NCI-H146 treated with DMSO at 0.1 percent for 48 hours (cell line): Measurements from ENCODE around the gene MCOLN2.
"Not testable (repeated sequence)": the region's sequence is repeated elsewhere in the genome, so short reads cannot be mapped to it uniquely, and the experiment has no call there.

Source experiments
- DNase-seq: peaks from one replicate; lab custom pipeline; 2025; ENCODE audit not compliant: unreplicated experiment; lab: John Stamatoyannopoulos, UW

MCOLN2 gene

DNA sequence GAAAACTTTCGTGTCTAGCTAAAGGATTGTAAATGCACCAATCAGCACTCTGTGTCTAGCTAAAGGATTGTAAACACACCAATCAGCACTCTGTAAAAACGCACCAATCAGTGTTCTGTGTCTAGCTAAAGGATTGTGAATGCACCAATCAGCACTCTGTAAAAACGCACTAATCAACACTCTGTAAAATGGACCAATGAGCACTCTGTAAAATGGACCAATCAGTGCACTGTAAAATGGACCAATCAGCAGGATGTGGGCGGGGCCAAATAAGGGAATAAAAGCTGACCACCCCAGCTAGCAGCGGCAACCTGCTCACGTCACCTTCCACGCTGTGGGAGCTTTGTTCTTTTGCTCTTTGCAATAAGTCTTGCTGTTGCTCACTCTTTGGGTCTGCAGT, 94.2 kb downstream of the MCOLN2 start:
- DNase-seq: not testable (repeated sequence)

DNA sequence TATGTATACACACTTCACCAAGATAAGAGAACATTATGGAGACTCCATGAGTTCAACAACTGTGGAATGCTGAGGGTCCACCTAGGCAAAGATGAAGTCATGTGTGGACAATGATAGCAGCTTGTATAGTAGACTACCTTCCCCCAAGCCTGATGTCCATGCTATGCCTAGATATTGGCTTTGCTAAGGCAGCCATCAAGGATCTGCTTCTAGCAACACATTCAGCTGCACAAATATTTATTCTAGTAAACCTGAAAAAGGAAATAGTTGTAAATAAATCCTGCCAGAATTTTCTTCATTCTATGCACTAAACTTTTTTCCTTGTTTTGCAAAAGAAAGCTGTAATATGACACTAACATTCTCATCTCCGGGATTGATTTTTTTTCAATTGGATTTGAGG, 96.9 kb downstream of the MCOLN2 start:
- no peak for DNase-seq

DNA sequence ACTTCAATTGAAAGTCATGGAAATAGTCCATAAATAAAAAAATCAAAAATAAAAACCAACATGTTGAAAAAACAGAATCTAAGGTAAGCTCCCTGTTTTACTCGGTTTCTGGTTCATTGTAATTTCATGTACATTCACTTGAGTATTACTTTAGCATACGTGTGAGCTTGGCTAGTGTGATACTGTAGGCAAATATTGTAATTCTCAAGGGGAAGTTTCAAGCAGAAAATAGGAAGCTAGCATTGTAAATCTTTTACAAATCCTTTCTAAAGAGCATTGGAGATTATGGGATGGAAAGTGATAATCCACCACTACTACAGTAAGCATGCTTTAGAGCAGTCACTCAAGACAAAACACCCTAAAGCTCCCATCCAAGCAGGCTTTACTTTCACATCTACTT, 100.6 kb downstream of the MCOLN2 start:
- no peak for DNase-seq

DNA sequence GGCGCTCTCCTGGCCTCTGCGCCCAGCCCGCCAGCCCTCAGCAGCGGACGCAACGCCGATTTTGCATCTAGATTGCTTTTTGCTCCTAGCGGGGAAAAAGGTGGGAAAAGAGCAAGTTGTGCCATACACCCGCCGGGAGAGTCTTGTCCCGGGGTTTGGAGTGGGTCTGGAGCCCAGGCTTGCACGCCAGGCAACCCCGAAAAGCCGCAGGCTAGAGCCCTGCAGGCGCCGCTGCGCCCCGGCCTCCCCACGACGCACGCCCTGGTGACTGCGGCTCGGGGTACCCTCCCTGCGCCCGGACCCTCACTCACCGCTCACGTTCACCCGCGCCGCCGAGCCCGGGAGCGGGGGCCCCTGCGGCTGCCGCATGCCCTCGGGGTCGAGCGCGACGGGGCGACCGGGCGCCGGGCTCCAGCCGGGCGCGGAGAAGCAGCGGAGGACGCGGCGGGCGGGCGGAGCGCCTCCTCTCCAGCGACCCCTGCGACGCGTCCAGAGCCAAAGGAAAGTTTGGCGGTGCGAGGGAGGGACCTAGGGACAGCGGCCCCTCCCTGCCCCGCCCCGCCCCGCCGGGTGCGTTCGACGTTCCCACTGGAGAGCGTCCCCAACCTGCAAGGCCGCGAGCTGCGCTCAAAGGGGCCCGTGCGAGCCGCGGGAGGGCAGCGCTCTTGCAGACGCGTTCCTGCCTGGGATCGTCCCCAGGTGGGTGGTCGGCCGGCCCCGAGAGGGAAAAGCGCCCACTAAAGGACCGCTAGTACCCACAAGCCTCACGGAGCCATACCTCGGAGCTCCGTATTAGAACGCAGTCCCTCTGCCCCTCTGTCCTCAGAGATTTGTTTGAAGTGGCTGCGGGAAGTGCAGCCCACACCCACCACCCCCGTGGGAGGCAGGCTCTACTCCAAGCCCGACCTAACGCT, 104.0 kb downstream of the MCOLN2 start, which contains the start of gene LPAR3:
TSS of gene LPAR3 (minus strand) at position 502 of the 914 bp plus-strand sequence. CDS start 27,086 bp downstream, outside the sequence.
- no peak for DNase-seq

DNA sequence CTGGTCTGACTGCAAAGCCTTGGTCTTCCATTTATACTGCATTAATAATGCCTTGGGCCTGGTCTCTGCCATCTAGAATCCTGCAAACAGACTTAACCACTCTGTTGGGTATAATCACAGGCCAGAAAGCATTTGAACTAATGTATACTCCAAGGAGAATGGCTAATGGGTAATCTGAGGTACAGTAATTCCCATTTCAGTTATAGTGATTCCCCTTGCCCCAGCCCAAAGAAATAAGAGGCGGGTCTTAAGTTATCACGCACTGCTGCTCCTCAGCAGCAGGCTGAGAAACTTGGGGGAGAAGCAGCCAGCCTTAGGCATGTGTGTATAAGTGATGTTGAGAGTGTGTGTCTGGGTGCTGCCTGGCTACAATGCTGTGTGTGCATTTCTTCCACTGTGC, 106.3 kb downstream of the MCOLN2 start:
- no peak for DNase-seq

DNA sequence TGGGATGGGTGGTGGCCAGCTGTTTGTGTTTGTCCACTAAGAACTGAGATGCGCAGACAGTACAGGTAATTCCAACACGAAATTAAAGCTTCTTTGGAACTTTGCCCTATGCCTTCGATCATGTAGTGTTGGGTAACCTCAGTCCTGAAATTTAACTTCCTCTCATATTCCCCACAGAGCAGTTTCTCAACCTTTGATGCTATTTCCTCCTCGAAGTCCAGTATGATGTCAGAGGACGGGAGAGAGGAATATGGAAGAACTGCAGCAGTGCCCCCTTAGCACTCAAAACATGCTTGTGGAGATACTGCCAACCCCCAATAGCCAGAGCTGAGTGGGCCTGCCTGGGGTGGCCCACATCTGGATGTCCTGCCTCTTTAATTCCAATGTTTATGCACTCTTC, 107.5 kb downstream of the MCOLN2 start:
- no peak for DNase-seq

DNA sequence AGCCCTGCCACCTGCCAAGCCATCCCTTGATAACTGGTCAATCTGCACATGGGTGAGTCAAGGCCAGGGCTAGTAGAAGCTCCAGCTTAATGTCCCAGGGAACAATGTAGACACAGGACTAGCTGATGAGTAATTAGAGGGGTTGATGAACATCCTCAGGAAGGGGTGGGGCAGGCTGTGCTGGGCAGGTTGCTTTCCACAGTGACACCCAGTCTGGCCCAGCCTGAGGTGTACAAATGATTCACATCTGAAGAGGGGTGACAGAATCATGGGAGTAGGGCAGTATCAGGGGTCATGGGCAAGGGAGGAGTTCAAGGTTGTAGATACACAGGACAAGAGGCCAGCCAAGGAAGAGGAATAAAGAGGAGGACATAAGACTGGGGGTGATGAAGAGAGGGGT, 108.2 kb downstream of the MCOLN2 start:
- no peak for DNase-seq

DNA sequence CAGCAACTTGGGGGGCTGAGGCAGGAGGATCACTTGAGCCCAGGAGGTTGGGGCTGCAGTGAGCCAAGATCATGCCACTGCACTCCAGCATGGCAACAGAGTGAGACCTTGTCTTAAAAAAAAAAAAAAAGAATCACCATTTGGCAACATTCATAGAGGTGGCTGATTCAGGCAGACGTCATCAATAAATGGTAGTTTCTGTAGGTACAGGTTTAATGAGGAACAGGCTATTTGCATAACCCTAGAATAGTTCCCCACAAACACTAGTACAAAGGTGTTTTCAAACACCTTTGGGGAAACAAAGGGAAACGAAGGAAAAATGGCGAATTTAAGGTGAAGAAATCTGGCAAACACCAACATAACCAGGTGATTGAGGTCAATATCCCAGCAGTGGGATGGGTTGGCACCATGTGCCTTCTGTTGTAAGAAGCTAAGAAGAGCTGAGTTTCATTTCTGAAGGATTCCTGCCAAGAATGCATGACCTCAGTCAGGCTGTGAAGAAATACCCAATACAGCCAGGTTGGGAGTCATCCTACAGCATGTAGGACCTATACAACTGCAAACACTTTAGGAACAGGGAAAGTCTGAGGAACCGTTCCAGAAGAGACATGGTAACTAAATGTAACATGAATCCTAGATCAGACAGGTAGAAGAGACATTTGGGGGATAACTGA, 109.5 kb downstream of the MCOLN2 start:
- no peak for DNase-seq

DNA sequence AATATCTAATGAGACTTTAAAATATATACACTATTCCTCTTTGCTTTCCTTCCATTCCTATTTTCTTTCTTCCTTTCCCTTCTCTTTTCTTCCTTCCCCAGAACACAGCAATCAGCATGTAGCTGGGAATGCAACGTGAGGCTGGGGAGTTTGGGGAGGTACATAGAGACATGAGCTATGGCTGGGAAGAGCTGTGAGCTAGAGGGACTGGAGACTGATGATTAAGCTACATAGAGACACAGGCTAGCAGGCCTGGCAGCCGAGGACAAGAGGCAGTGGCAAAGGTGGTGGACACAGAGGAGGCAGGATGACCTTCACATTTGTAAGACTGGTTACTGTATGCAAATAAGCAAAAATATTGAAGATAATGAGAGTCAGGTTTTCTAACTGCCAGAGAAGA, 111.4 kb downstream of the MCOLN2 start:
- DNase-seq: no peak

DNA sequence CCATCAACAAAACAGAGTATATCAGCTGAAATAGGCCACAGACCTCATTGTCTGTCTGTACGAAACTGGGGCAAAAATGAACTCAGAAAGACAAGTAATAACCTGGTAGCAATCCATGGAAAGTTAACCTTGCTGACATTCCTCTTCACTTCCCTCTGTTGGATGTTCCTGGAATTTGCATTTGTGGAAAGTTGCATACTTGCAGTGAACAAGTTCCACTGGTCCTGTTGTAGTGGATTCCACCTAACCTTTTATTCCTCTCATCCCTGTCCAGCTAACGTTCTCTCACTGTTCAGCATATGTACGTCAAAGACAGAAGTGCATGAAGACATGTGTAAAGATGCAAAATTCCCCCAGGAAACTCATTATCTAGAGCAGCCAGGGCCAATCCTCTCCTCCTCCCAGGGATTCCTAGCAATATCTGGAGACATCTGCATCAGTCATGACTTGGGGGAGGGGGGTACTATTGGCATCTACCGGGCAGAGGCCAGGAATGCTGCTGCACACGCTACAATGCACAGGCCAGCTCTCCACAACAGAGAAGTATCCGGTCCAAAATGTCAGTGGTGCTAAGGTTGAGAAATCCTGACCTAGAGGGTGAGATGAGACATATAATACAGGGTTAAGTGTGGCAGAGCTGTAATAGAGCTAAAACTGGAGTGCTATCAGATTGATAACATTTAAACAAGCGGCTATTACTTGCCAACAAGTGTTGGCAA, 112.1 kb downstream of the MCOLN2 start:
- DNase-seq: no peak

DNA sequence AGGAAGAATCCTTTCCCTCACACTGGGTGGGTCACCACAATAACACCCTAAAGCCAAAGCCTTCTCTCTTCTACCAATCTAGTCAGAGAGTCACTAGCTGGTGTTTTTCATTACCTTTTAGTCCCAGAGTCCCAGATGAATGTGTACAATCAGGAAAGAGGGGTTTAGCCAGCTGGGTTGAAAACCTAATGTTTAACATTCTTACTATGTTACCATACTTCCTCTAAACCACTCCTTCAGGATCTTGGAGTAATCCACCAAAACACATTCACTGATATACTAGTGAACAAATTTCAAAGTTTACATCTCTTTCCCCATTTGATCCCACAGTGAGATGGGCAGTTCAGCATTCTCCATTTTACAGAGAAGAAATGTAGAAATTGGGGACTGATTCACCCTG, 113.6 kb downstream of the MCOLN2 start:
- no peak for DNase-seq

DNA sequence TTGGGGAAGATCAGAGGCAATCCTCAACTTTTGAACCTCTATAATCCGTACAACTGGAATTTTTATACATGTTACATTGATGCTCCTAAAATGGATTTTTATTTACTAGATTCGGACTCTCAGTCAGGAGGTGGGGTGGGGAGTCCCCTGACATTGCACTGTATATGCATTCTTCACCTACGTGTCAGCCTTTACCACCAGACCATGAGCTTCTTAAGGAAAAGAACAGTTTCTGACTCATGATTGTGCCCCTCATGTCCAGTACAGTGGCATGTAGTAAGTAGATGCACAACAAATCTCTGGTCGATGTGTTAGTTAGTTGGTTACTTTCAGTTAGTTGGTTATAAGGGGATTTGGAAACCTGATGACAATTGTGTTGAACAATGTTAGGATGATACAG, 119.3 kb downstream of the MCOLN2 start:
- no peak for DNase-seq

DNA sequence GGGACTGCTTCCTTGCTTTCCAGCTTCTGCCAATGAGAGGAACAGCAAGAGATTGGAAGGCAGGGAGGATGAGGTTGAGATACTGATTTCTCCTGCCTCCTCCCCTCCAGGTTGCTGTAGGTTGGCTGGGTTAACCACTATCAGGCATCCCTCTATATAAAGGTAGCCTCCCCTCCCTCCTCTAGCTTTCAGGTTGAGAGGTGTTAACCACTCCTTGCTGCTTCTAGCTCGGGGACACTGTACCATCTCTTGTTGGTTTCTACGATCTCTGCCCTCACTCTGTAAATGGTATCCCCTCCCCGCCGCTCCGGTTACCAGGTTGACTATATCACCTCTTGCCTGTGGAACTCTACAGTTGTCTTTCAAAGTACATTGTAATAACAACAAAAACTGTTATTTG, 120.6 kb downstream of the MCOLN2 start:
- DNase-seq: no peak
